Measurements from ENCODE around the gene KPTN.

- TF ChIP-seq, protein P1, sequence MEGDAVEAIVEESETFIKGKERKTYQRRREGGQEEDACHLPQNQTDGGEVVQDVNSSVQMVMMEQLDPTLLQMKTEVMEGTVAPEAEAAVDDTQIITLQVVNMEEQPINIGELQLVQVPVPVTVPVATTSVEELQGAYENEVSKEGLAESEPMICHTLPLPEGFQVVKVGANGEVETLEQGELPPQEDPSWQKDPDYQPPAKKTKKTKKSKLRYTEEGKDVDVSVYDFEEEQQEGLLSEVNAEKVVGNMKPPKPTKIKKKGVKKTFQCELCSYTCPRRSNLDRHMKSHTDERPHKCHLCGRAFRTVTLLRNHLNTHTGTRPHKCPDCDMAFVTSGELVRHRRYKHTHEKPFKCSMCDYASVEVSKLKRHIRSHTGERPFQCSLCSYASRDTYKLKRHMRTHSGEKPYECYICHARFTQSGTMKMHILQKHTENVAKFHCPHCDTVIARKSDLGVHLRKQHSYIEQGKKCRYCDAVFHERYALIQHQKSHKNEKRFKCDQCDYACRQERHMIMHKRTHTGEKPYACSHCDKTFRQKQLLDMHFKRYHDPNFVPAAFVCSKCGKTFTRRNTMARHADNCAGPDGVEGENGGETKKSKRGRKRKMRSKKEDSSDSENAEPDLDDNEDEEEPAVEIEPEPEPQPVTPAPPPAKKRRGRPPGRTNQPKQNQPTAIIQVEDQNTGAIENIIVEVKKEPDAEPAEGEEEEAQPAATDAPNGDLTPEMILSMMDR (IDR thresholded peaks at IDR 0.05; ENCODE audit: insufficient read depth, low read depth, low read length): no peak
- no peak for TF ChIP-seq EZH2 (IDR thresholded peaks at IDR 0.05; ENCODE audit: insufficient read depth, low read length)
Measured at GRCh38 chr19:47435196-47435595, 48.8 kb downstream of the KPTN start.

Data from astrocyte (in vitro differentiated cells and primary cell).